ENCODE measurements around the gene ANKRD23.

ANKRD23 gene

GRCh38 chr2:96875498-96876268 is 31.9 kb upstream of the ANKRD23 start:
- H2AK5ac ChIP-seq (ENCODE audit: low read length), result peak overlapping the region; percentile 96
- H3K4me1 ChIP-seq (ENCODE audit: control insufficient read depth in 1 of 2, insufficient read depth in 2 of 2, low read length in 2 of 2), result peaks cover 52 to 62% of the 10 kb centered on the region in 2 experiments
- H3K4me2 ChIP-seq (ENCODE audit: low read length), result no peak overlapping the region
- H3K79me2 ChIP-seq (ENCODE audit: control insufficient read depth, insufficient read depth, low read length, poor library complexity), result peaks cover 11% of the 10 kb centered on the region
- H3K4me3 ChIP-seq (ENCODE audit: low read depth, low read length), result no peak overlapping the region
- H3K9me3 ChIP-seq (ENCODE audit: insufficient read depth, low read depth, low read length), result peaks cover 4% of the 10 kb centered on the region
- no peak overlapping the region for H3K9ac ChIP-seq (ENCODE audit: low read length)
- H3K27me3 ChIP-seq (ENCODE audit: insufficient read depth, low read length), result no peaks in the 10 kb centered on the region
- no CpG with 5 or more reads among the region's 14 CpGs for WGBS (ENCODE audit: extremely low coverage, insufficient coverage, insufficient read length)
- H4K8ac ChIP-seq (ENCODE audit: low read depth, low read length), result peak overlapping the region; percentile 1
- H2BK120ac ChIP-seq (ENCODE audit: insufficient read depth, low read length, poor library complexity), result peak overlapping the region; percentile 48
- peak overlapping the region; percentile 2 for H2BK5ac ChIP-seq (ENCODE audit: low read depth, low read length, poor library complexity)
- peak overlapping the region; percentile 70 for H3K18ac ChIP-seq (ENCODE audit: low read length)
- H2BK12ac ChIP-seq (ENCODE audit: low read length), result peak overlapping the region; percentile 75
- no peak overlapping the region for H4K12ac ChIP-seq (ENCODE audit: low read depth, low read length)
- H3K27ac ChIP-seq (ENCODE audit: low read depth, low read length), result peak overlapping the region; percentile 14
- peak overlapping the region; percentile 5 for H3K4ac ChIP-seq (ENCODE audit: low read depth, low read length)
- peak in 1 of 2 donors; percentile 31 for DNase-seq
- H3K14ac ChIP-seq (ENCODE audit: low read length), result peak overlapping the region; percentile 74
- H2AFZ ChIP-seq (ENCODE audit: insufficient read depth, low read length, poor library complexity), result no peak overlapping the region
- H3K36me3 ChIP-seq (ENCODE audit: control insufficient read depth in 1 of 2, insufficient read depth in 2 of 2, low read length in 2 of 2), result no peaks in the 10 kb centered on the region
- no peak overlapping the region for H3K23ac ChIP-seq (ENCODE audit: low read length)
- peaks cover 60% of the 10 kb centered on the region for H3K79me1 ChIP-seq (ENCODE audit: low read length)
- peak overlapping the region; percentile 90 for H4K91ac ChIP-seq (ENCODE audit: low read depth, low read length)

- peak overlapping the region; percentile 77 for H2BK120ac ChIP-seq (ENCODE audit: insufficient read depth, low read length, poor library complexity)
- peak overlapping the region; percentile 90 for H3K27ac ChIP-seq (ENCODE audit: low read depth, low read length)
- peaks cover 68% of the 10 kb centered on the region for H3K79me1 ChIP-seq (ENCODE audit: low read length)
- H3K27me3 ChIP-seq (ENCODE audit: insufficient read depth, low read length), result no peaks in the 10 kb centered on the region
- H3K4ac ChIP-seq (ENCODE audit: low read depth, low read length), result peak overlapping the region; percentile 3
- peaks cover 45 to 57% of the 10 kb centered on the region in 2 experiments for H3K4me1 ChIP-seq (ENCODE audit: control insufficient read depth in 1 of 2, insufficient read depth in 2 of 2, low read length in 2 of 2)
- WGBS (ENCODE audit: extremely low coverage, insufficient coverage, insufficient read length), result no CpG with 5 or more reads among the region's 18 CpGs
- peak overlapping the region; percentile 96 for H2AK5ac ChIP-seq (ENCODE audit: low read length)
- peak overlapping the region; percentile 79 for H2BK5ac ChIP-seq (ENCODE audit: low read depth, low read length, poor library complexity)
- H4K8ac ChIP-seq (ENCODE audit: low read depth, low read length), result peak overlapping the region; percentile 69
- no peak overlapping the region for H4K12ac ChIP-seq (ENCODE audit: low read depth, low read length)
- H3K9ac ChIP-seq (ENCODE audit: low read length), result no peak overlapping the region
- H2AFZ ChIP-seq (ENCODE audit: insufficient read depth, low read length, poor library complexity), result peak overlapping the region; percentile 13
- no peak overlapping the region for H3K23ac ChIP-seq (ENCODE audit: low read length)
- H3K14ac ChIP-seq (ENCODE audit: low read length), result peak overlapping the region; percentile 78
- peak overlapping the region; percentile 90 for H4K91ac ChIP-seq (ENCODE audit: low read depth, low read length)
- no peak overlapping the region for H3K4me3 ChIP-seq (ENCODE audit: low read depth, low read length)
- peaks cover 4% of the 10 kb centered on the region for H3K9me3 ChIP-seq (ENCODE audit: insufficient read depth, low read depth, low read length)
- peak overlapping the region; percentile 70 for H3K18ac ChIP-seq (ENCODE audit: low read length)
- H3K4me2 ChIP-seq (ENCODE audit: low read length), result peak overlapping the region; percentile 37
- peak overlapping the region; percentile 75 for H2BK12ac ChIP-seq (ENCODE audit: low read length)
- no peaks in the 10 kb centered on the region for H3K36me3 ChIP-seq (ENCODE audit: control insufficient read depth in 1 of 2, insufficient read depth in 2 of 2, low read length in 2 of 2)
- peak in 1 of 2 donors; percentile 44 for DNase-seq
- peaks cover 20% of the 10 kb centered on the region for H3K79me2 ChIP-seq (ENCODE audit: control insufficient read depth, insufficient read depth, low read length, poor library complexity)
Observed at GRCh38 chr2:96874198-96874831, 30.5 kb upstream of the ANKRD23 start.

- peak overlapping the region; percentile 35 for H3K4ac ChIP-seq (ENCODE audit: low read depth, low read length)
- H4K12ac ChIP-seq (ENCODE audit: low read depth, low read length), result peak overlapping the region; percentile 75
- no peak overlapping the region for H3K23ac ChIP-seq (ENCODE audit: low read length)
- H3K14ac ChIP-seq (ENCODE audit: low read length), result peak overlapping the region; percentile 78
- H3K18ac ChIP-seq (ENCODE audit: low read length), result peak overlapping the region; percentile 54
- H3K79me1 ChIP-seq (ENCODE audit: low read length), result peaks cover 72% of the 10 kb centered on the region
- peaks cover 26% of the 10 kb centered on the region for H3K79me2 ChIP-seq (ENCODE audit: control insufficient read depth, insufficient read depth, low read length, poor library complexity)
- H2AFZ ChIP-seq (ENCODE audit: insufficient read depth, low read length, poor library complexity), result peak overlapping the region; percentile 12
- peaks cover 4% of the 10 kb centered on the region for H3K9me3 ChIP-seq (ENCODE audit: insufficient read depth, low read depth, low read length)
- H3K27me3 ChIP-seq (ENCODE audit: insufficient read depth, low read length), result no peaks in the 10 kb centered on the region
- no CpG with 5 or more reads among the region's 8 CpGs for WGBS (ENCODE audit: extremely low coverage, insufficient coverage, insufficient read length)
- H3K4me2 ChIP-seq (ENCODE audit: low read length), result peak overlapping the region; percentile 37
- H2BK120ac ChIP-seq (ENCODE audit: insufficient read depth, low read length, poor library complexity), result peak overlapping the region; percentile 77
- H3K36me3 ChIP-seq (ENCODE audit: control insufficient read depth in 1 of 2, insufficient read depth in 2 of 2, low read length in 2 of 2), result no peaks in the 10 kb centered on the region
- H4K91ac ChIP-seq (ENCODE audit: low read depth, low read length), result peak overlapping the region; percentile 90
- H2AK5ac ChIP-seq (ENCODE audit: low read length), result peak overlapping the region; percentile 73
- peak in 1 of 2 donors; percentile 46 for DNase-seq
- H3K4me3 ChIP-seq (ENCODE audit: low read depth, low read length), result no peak overlapping the region
- H4K8ac ChIP-seq (ENCODE audit: low read depth, low read length), result peak overlapping the region; percentile 69
- H3K9ac ChIP-seq (ENCODE audit: low read length), result no peak overlapping the region
- peak overlapping the region; percentile 90 for H3K27ac ChIP-seq (ENCODE audit: low read depth, low read length)
- peak overlapping the region; percentile 79 for H2BK5ac ChIP-seq (ENCODE audit: low read depth, low read length, poor library complexity)
- H2BK12ac ChIP-seq (ENCODE audit: low read length), result peak overlapping the region; percentile 89
- peaks cover 45 to 57% of the 10 kb centered on the region in 2 experiments for H3K4me1 ChIP-seq (ENCODE audit: control insufficient read depth in 1 of 2, insufficient read depth in 2 of 2, low read length in 2 of 2)
Observed at GRCh38 chr2:96873651-96874096, 29.9 kb upstream of the ANKRD23 start.

- Histone ChIP-seq H4K12ac (ENCODE audit: low read depth, low read length) (no peak overlapping the region), H3K4me1 (ENCODE audit: control insufficient read depth in 1 of 2, insufficient read depth in 2 of 2, low read length in 2 of 2) (peaks cover 45 to 56% of the 10 kb centered on the region in 2 experiments), H3K14ac (ENCODE audit: low read length) (no peak overlapping the region), H2BK120ac (ENCODE audit: insufficient read depth, low read length, poor library complexity) (peak overlapping the region; percentile 2), H4K91ac (ENCODE audit: low read depth, low read length) (peak overlapping the region; percentile 29), H4K8ac (ENCODE audit: low read depth, low read length) (no peak overlapping the region), H3K4me3 (ENCODE audit: low read depth, low read length) (no peak overlapping the region), H2AFZ (ENCODE audit: insufficient read depth, low read length, poor library complexity) (no peak overlapping the region), H3K79me2 (ENCODE audit: control insufficient read depth, insufficient read depth, low read length, poor library complexity) (peaks cover 33% of the 10 kb centered on the region), H3K27me3 (ENCODE audit: insufficient read depth, low read length) (no peaks in the 10 kb centered on the region), H3K18ac (ENCODE audit: low read length) (no peak overlapping the region), H3K4ac (ENCODE audit: low read depth, low read length) (no peak overlapping the region), H3K9ac (ENCODE audit: low read length) (no peak overlapping the region), H2BK12ac (ENCODE audit: low read length) (peak overlapping the region; percentile 44), H3K4me2 (ENCODE audit: low read length) (peak overlapping the region; percentile 5), H3K79me1 (ENCODE audit: low read length) (peaks cover 74% of the 10 kb centered on the region), H3K23ac (ENCODE audit: low read length) (no peak overlapping the region), H2BK5ac (ENCODE audit: low read depth, low read length, poor library complexity) (peak overlapping the region; percentile 26), H2AK5ac (ENCODE audit: low read length) (no peak overlapping the region), H3K9me3 (ENCODE audit: insufficient read depth, low read depth, low read length) (peaks cover 2% of the 10 kb centered on the region), H3K27ac (ENCODE audit: low read depth, low read length) (peak overlapping the region; percentile 90), H3K36me3 (ENCODE audit: control insufficient read depth in 1 of 2, insufficient read depth in 2 of 2, low read length in 2 of 2) (peaks cover 0 to 7% of the 10 kb centered on the region in 2 experiments)
- WGBS (ENCODE audit: extremely low coverage, insufficient coverage, insufficient read length), result no CpG with 5 or more reads among the region's 14 CpGs
- peak; percentile 85 to 86 for DNase-seq
Observed at GRCh38 chr2:96872591-96873349, 28.9 kb upstream of the ANKRD23 start.

All from trophoblast cell (in vitro differentiated cells and primary cell).